Natural killer cell (primary cell): ENCODE measurements around the gene C2orf68. TPM values are rescaled to one million over a fixed set of nuclear protein-coding genes. Genes with fewer than 3 reads are reported as not detected.

Experiments used
- ATAC-seq, 3 donors: fragments of 150-1000 bp in 2 of 3; fragments of 200-7000 bp in 1 of 3; cut with Tn5 transposase; 1 replicate in 1 of 3; 2 replicates in 2 of 3; pipeline ENCODE4 v1.10.0; 2021; ENCODE audit warnings: mild to moderate bottlenecking in 2 of 3, moderate library complexity in 2 of 3
- DNase-seq, 2 donors: peaks; one replicate each; pipeline versions ENCODE4 v3.0.0 to v3.0.0-alpha.2; 2013 to 2021; ENCODE audit warnings: mixed read lengths in 1 of 2
- H3K27ac ChIP-seq: one replicate; pipeline ENCODE4 v1.5.1; 2013; ENCODE audit warnings: mild to moderate bottlenecking, low read length
- H3K27me3 ChIP-seq: one replicate; pipeline ENCODE4 v1.6.1; 2013; ENCODE audit warnings: low read length; ENCODE audit not compliant: control insufficient read depth, insufficient read depth
- H3K36me3 ChIP-seq: one replicate; pipeline ENCODE4 v1.6.1; 2013; ENCODE audit warnings: low read length; ENCODE audit not compliant: control insufficient read depth, insufficient read depth
- H3K4me1 ChIP-seq: one replicate; pipeline ENCODE4 v1.6.1; 2013; ENCODE audit warnings: low read length; ENCODE audit not compliant: control insufficient read depth, insufficient read depth
- H3K4me3 ChIP-seq: one replicate; pipeline ENCODE4 v1.5.1; 2013; ENCODE audit warnings: low read length
- H3K9me3 ChIP-seq: one replicate; pipeline ENCODE4 v1.6.1; 2013; ENCODE audit warnings: low read length; ENCODE audit not compliant: control insufficient read depth, insufficient read depth
- H3K27ac Mint-ChIP-seq, 2 donors: one replicate each; pipeline ENCODE4 v1.8.0; 2022; ENCODE audit warnings: mild to moderate bottlenecking in 2 of 2, mixed read lengths in 2 of 2, moderate library complexity in 1 of 2
- H3K27me3 Mint-ChIP-seq, 2 donors: one replicate each; pipeline ENCODE4 v1.8.0; 2022; ENCODE audit warnings: low read depth in 2 of 2, mixed read lengths in 2 of 2
- H3K36me3 Mint-ChIP-seq: one replicate; pipeline ENCODE4 v1.8.0; 2022; ENCODE audit warnings: mixed read lengths
- H3K4me1 Mint-ChIP-seq, 2 donors: one replicate each; pipeline ENCODE4 v1.8.0; 2022; ENCODE audit warnings: mixed read lengths in 2 of 2
- H3K4me3 Mint-ChIP-seq: one replicate; pipeline ENCODE4 v1.8.0; 2022; ENCODE audit warnings: mild to moderate bottlenecking, moderate library complexity, mixed read lengths
- H3K9me3 Mint-ChIP-seq, 2 donors: one replicate each; pipeline ENCODE4 v1.8.0; 2022; ENCODE audit warnings: mixed read lengths in 2 of 2
- CTCF ChIP-seq: fragments of 200-600 bp; IDR thresholded peaks from one replicate; pipeline ENCODE4 v1.8.0; 2022; ENCODE audit warnings: antibody characterized with exemption
- WGBS: methylation state at CpG from one replicate; pipeline ENCODE4 v1.1.7; 2013; ENCODE audit warnings: missing lambda C conversion rate; ENCODE audit not compliant: insufficient coverage; 5-methylcytosine and 5-hydroxymethylcytosine counted together
- intact Hi-C: fragments of 100-400 bp; cut with micrococcal nuclease; formaldehyde crosslinking; loops from one replicate; pipeline ENCODE4 v1.14.2; 2022
- total RNA-seq, 4 donors: library from RNA; stranded (reverse); fragments of 120-200 nt in 1 of 4; gene quantifications; one replicate each; pipeline versions ENCODE4 v1.2.3 to v1.2.4, GENCODE V29; 2013 to 2022

Gene C2orf68
- total RNA-seq, 3 donors from 2014 or later (not counting 1 experiment from before 2014, with no cell fraction given): 36.4 to 60.8 (median 48.4) TPM

GRCh38 chr2:85582492-85582891 lies 29.4 kb downstream of the C2orf68 start:
- Histone ChIP-seq H3K27me3 (no peaks in the 10 kb centered on the region), H3K4me3 (no peak overlapping the region), H3K36me3 (peaks cover 16% of the 10 kb centered on the region), H3K4me1 (peaks cover 47% of the 10 kb centered on the region), H3K27ac (no peak overlapping the region), H3K9me3 (no peaks in the 10 kb centered on the region)
- peaks cover 49 to 61% of the 10 kb centered on the region in 2 donors for H3K4me1 Mint-ChIP-seq
- no peaks in the 10 kb centered on the region for H3K36me3 Mint-ChIP-seq
- intact Hi-C loops: no loop called here
- TF ChIP-seq CTCF: no peak
- no peaks in the 10 kb centered on the region for H3K9me3 Mint-ChIP-seq
- DNase-seq: no peak
- WGBS: 83% methylated on average over 1 of the region's 1 CpG
- peak overlapping the region; percentile 45 to 85 for H3K27ac Mint-ChIP-seq
- no peaks in the 10 kb centered on the region for H3K27me3 Mint-ChIP-seq
- peak overlapping the region; percentile 13 for H3K4me3 Mint-ChIP-seq
- ATAC-seq: no peak

- Histone ChIP-seq H3K36me3 (peaks cover 16% of the 10 kb centered on the region), H3K9me3 (no peaks in the 10 kb centered on the region), H3K4me3 (no peak overlapping the region), H3K27ac (no peak overlapping the region), H3K4me1 (peaks cover 50% of the 10 kb centered on the region), H3K27me3 (no peaks in the 10 kb centered on the region)
- Mint-ChIP-seq H3K27ac (peak overlapping the region in 1 of 2 donors; percentile 86), H3K4me1 (peaks cover 42 to 55% of the 10 kb centered on the region in 2 donors), H3K27me3 (no peaks in the 10 kb centered on the region), H3K4me3 (peak overlapping the region; percentile 61), H3K36me3 (no peaks in the 10 kb centered on the region), H3K9me3 (no peaks in the 10 kb centered on the region)
- no peak for TF ChIP-seq CTCF
- DNase-seq: no peak
- 93% methylated on average over 3 of the region's 3 CpGs for WGBS
- intact Hi-C loops: no loop called here
- no peak for ATAC-seq
These were observed 31.7 kb downstream of the C2orf68 start for GRCh38 chr2:85580206-85580605.

- Histone ChIP-seq H3K9me3 (no peaks in the 10 kb centered on the region), H3K4me1 (peaks cover 41% of the 10 kb centered on the region), H3K36me3 (peaks cover 16% of the 10 kb centered on the region), H3K27me3 (no peaks in the 10 kb centered on the region), H3K27ac (peak overlapping the region; percentile 77), H3K4me3 (peak overlapping the region; percentile 5)
- TF ChIP-seq CTCF: no peak
- WGBS: 67% methylated on average over 6 of the region's 6 CpGs
- H3K27me3 Mint-ChIP-seq: no peaks in the 10 kb centered on the region
- peak overlapping the region; percentile 86 to 95 for H3K27ac Mint-ChIP-seq
- H3K36me3 Mint-ChIP-seq: no peaks in the 10 kb centered on the region
- H3K4me3 Mint-ChIP-seq: peak overlapping the region; percentile 93
- DNase-seq (no peak), ATAC-seq (no peak)
- H3K9me3 Mint-ChIP-seq: no peaks in the 10 kb centered on the region
- intact Hi-C loops: no loop called here
- peaks cover 36 to 49% of the 10 kb centered on the region in 2 donors for H3K4me1 Mint-ChIP-seq
These were observed 32.5 kb downstream of the C2orf68 start for GRCh38 chr2:85579266-85579935.
